Gastrocnemius medialis (tissue), 4 donors: ENCODE data around the gene HOXB5.

Source experiments
- CTCF ChIP-seq, 5 experiments: fragments of 450-650 bp in 3 of 5; fragments of 200-600 bp in 2 of 5; sonication (generic) in 2 of 5; IDR thresholded peaks in 4 of 5; conservative IDR thresholded peaks in 1 of 5; 1 replicate in 4 of 5; 2 replicates in 1 of 5; pipeline ENCODE4 v1.5.1; 2016 to 2019; ENCODE audit warnings: antibody characterized with exemption in 5 of 5, mild to moderate bottlenecking in 3 of 5, moderate library complexity in 3 of 5
- POLR2A ChIP-seq, 2 donors: fragments of 450-650 bp; IDR thresholded peaks; one replicate each; pipeline ENCODE4 v1.6.1; 2017; ENCODE audit warnings: antibody characterized with exemption in 2 of 2, mild to moderate bottlenecking in 2 of 2, moderate library complexity in 2 of 2

- TF ChIP-seq CTCF (IDR thresholded peaks at IDR 0.05 in 4 of 5, conservative IDR thresholded peaks at IDR 0.05 in 1 of 5) (no peak), POLR2A (IDR thresholded peaks at IDR 0.05) (no peak)
These were observed 13.5 kb upstream of the HOXB5 start for GRCh38 chr17:48606892-48607614.
